GM10847 (cell line): Measurements from ENCODE around the gene NFATC2.

Experiments used
- POLR2A ChIP-seq: IDR thresholded peaks from 2 replicates; pipeline ENCODE4 v1.6.1; 2011; ENCODE audit not compliant: insufficient read length; ENCODE audit errors: extremely low read depth

Gene NFATC2

DNA sequence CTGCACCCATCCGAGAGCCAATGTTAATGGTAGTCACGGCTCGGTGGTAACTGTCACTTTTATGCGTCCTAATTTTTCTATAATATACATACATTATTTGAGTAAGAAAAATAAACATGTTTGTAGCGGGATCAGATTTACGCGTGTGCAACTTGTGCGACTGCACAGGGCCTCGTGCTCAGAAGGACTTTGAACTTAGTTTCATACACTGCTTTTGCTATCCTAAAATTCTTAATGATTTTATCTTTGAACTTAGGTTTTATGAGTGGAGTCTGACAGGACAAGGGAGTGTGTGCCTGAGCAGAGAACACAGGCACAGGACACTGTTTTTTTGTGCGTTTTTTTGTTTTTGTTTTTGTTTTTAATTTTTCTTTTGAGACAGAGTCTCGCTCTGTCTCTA, 189.7 kb downstream of the NFATC2 start:
- no peak for TF ChIP-seq POLR2A

DNA sequence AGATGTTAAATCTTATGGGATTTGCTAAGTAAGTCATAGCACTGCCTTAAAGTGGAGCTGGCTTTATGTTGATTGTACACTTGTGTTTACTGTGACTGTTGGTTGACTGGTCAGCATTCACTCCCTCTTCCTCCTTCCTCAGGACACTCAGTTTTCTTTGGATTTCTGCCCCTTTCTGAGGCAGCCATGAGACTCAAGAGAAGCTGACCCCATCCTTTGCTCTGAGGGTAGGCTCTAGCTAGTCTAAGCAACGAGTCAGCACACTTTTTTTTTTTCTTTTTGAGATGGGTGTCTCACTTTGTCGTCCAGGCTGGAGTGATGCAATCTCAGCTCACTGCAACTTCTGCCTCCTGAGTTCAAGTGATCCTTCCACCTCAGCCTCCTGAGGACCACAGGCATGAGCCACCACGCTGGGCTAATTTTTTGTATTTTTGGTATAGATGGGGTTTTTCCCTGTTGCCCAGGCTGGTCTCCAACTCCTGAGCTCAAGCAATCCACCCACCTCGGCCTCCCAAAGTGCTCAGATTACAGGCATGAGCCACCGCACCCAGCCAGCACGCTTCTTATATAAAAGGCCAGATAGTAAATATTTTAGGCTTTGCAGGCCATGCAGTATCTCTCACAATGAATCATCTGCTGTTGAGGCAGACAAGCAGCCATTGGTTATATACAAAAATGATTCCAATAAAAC, 191.4 kb downstream of the NFATC2 start:
- TF ChIP-seq POLR2A = no peak

DNA sequence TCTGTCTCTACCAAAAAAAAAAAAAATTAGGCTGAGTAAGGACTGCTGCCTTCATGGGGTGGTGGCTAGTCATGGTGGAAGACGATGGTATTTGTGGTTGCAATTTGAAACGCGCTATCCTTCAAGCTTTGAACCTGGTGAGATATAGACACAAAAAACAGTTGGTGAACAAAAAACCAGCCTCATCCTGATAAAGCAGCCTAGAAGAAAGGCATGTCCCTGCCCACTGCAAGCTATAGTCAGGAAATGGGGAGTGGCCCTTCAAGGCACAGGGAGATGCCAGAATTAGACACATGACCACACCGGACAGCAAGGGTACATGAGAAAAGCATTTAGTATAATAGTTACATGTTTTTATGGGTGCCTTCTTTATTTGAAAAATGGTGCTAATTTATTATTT, 193.6 kb downstream of the NFATC2 start:
- no peak for TF ChIP-seq POLR2A

DNA sequence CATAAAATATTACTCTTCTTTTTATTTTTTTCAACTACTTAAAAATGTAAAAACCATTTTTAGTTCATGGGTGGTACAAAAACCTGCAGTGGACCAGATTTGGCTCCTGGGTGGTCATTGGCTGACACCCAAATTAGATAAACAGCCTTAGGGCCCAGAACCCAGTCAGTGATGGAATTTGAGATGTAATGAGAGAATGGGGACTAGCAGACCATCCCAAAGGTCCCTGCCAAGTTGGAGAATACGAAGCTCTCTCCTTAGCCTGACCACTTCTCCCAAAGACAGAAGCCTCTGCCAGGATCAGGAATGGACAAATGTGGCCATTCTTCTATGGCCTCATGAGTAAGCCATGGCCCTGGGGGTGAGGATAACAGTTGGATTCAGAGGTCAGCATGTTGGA, 194.7 kb downstream of the NFATC2 start:
- no peak for TF ChIP-seq POLR2A

DNA sequence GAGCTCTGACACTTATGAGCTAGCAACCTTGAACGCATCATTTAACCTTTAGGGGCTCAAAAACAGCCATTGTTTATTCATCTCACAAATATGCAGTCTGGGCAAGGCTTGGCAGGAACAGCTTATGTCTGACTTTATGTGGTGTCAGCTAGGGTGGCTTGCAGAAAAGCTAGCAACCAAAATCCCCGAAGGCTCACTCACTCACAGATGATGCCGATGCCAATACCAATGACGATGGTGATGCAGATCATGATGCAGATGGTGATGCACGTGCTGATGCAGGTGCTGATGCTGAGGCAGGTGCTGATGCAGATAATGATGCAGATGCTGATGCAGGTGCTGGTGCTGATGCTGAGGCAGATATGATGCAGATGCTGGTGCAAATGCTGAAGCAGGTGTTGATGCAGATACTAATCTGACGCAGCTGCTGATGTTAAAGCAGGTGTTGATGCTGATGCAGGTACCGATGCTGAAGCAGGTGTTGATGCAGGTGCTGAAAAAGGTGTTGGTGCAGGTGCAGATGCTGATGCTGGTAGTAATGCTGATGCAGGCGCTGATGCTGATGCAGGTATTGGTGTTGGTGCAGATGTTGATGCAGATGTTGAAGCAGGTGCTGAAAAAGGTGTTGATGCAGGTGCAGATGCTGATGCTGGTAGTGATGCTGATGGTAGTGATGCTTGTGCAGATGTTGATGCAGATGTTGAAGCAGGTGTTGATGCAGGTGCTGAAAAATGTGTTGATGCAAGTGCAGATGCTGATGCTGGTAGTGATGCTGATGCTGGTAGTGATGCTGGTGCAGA, 195.6 kb downstream of the NFATC2 start:
- no peak for TF ChIP-seq POLR2A

DNA sequence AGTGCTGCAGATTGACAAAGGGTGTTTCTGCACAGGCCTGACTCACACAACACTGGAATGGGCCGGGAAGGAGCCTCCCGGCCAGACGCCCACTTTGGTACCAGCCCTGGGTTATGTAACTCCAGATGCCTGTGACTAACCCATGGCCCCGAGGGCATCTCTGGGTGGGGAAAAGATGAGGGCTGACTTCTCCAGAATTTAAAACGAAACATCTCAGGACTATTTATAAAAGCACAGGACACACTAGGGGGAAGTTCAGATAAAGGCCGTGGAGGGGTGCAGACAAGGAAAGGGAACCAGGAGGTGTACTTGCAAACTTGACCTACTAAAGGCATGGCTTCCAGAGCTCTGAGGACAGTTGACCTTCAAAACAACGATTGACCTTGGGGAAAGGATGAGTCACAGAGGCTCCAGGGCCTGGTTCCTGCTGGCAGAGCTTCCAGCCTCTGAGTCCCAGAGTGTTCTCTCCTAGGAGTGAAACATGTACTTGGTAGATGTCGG, 196.9 kb downstream of the NFATC2 start:
- TF ChIP-seq POLR2A = no peak

DNA sequence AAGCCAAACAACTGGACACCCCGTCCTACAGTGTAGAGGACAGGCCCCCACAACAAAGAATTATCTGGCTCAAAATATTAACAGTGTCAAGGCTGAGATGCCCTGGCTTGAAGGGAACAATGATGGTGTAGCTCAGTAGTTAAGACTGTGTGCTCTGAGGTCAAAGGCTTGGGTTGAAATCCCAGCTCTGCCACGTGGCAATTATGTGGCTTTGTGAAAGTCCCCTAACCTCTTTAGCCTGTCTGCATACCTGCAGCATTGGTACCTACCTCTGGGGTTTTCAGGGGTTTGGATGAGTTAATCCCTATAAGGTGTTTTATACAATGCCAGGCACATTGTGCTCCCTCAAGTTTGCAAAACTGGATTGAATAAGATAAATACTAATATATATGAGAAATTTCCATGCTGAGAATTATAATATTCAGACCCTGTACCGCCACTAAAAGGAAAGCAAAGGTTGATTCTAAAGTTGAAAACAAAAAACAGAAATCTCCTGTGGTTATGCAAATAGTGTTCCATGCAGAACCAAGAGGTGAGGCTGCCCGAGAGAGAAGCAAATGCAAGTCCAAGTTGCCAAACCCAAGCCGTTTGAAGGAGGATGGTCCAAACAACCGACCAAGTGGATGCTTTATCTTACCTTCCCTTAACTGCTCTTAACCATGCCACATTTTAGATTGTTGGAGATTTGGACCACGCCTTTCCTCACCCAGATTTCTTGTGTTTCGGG, 199.8 kb downstream of the NFATC2 start:
- TF ChIP-seq POLR2A = no peak

DNA sequence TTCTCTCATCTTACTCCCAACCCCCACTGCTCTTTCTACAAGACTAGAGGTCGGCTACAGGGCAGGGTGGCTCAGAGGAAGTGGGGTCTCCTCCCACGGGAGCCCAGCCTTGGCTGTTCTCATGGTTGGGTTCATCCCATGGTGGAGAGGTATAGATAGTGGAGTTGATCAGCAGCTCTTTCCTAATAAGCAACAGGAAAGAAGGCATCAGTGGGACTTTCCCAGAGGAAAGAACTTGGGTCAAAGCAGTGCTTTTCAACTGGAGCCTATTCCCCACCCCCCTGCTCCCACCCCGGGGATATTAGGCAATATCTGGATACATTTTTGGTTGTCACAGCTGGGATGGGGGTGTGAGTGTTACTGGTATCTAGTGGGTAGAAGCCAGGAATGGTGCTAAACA, 200.9 kb downstream of the NFATC2 start:
- TF ChIP-seq POLR2A = no peak

DNA sequence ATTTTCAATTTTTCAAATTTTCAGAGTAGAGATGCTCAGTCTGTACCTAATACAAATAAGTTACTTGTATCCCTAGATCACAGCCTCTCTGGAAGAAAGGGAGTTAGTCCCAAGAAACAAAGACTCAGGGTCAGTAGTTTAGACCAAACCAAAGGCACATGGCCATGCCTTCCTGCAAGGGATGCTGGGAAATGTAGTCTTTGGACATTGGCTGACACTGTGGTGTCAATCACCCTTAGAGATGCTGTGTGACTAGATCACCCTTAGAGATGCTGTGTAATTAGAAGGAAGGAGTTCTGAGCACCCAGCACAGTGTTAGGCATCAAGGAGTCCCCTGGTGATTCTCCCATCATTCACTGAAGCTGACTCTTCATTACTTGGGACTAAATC, 202.1 kb downstream of the NFATC2 start:
- TF ChIP-seq POLR2A = no peak

DNA sequence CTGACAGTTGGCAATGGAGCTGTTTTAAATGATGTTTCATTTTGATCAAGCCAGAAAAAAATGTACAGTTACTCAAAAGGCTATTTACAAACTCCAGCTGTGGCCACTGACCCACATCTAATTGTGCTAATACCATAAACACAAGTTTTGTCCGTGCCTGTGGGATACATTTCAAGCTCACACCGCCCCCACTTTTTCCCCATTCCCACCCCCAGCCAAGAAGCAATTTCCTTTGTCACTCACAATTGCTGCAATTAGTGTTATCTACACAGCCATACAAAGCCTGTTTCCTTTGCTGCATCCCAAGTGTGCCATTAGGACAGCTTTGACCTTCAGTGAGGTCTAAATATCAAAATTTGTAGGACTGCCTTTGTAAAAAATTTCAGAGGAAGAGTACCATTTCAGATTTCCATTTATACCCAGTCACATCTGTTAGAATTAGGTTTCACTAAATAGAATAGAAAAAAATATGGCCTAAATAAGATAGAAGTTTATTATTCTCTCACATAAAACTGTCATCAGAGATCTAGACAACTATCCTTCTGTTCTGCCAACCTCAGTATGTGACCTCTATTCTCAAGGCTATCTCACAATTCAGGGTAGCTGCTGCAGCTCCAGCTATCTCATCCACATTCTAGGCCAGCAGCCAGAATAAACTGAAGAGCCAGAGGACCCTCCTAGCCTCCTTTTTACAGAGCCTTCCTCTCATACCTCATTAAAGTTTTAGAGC, 202.6 kb downstream of the NFATC2 start:
- no peak for TF ChIP-seq POLR2A

DNA sequence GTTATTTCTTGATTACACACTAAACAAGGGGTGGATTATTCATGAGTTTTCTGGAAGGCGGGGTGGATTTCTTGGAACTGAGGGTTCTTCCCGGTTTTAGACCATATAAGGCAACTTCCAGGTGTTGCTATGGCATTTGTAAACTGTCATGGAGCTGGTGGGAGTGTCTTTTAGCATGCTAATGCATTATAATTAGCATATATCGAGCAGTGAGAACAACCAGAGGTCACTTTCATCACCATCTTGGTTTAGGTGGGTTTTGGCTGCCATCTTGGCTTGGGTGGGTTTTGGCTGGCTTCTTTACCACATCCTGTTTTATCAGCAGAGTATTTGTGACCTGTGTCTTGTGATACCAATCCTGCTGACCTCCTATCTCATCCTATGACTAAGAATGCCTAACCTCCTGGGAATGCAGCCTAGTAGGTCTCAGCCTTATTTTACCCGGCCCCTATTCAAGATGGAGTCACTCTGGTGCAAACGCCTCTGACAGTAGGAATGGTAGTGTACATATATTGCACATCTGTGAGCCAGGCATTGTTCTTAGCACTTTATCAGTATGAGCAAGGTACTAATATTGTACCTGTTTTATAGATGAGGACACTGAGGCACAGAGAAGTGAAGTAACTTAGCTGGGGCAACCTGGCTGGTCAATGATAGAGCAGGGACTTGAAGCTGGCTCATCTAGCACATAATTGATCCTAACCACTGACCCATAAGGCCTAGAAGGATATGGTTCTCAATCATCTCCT, 203.7 kb downstream of the NFATC2 start:
- no peak for TF ChIP-seq POLR2A

DNA sequence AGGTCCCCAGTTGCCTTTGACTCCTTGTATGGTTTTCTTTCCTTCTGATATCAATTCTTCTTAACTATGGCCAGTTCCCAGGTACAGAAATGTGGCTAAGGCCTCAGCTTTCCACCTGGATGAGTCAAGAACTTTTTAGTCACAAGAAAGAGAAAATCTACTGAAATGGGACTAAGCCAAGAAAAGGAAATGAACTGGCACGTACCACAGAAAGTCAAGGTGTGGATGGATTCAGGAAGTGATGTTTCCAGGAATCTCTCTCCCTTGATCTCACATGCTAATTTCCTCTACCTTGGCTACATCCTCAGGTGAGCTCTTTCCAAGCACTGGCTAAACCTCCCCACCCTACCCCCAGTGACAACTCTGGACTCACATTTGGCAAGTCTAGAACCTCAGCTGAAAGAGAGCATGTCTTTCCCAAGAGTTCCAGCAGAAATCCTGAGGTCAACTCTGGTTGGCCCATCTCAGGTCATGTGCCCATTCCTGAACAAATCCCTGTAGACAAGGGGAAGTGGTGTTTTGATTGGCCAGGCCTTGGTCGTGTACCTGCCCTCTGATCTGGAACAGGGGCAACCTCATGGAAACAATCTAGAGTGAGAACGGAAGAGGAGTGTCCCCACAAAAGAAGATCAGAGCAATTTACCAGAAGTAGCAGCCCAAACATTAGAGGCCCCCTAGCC, 205.3 kb downstream of the NFATC2 start:
- TF ChIP-seq POLR2A = no peak
